SK-N-SH treated with all-trans-retinoic acid at 6 μM for 48 hours (cell line): ENCODE results near the gene CACNA1C.

Experiments
- OSR1 ChIP-seq: fragments of 250-450 bp; sonication (Bioruptor Pico); IDR thresholded peaks from 2 replicates; pipeline ENCODE4 v1.8.0; 2022; ENCODE audit warnings: moderate library complexity, mild to moderate bottlenecking, inconsistent platforms
- TF ChIP-seq, protein P1 (sequence below): fragments of 250-450 bp; sonication (Bioruptor Pico); IDR thresholded peaks from 2 replicates; pipeline ENCODE4 v1.8.0; 2020; ENCODE audit warnings: mild to moderate bottlenecking, moderate library complexity, borderline replicate concordance

DNA sequence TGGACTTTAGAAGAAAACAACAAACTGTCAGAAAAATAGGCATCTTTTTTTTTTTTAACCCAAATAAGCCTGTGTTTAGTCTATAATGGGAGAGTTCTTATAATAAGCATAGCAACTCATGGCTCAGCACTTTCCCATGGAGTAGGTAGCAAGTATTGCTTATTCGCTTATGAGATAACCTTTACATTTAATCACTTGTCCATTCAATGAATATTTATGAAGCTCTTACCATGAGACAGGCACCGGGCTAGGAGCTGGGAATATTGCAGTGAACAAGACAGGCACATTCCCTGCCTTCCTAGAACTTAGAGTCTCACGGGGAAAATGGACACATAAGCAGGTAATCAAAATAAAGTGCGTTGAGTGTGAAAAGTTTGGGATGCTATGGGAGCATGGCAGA, 38.6 kb upstream of the CACNA1C start:
- TF ChIP-seq OSR1 (CRISPR knock-in tag), result no peak
- TF ChIP-seq, protein P1, sequence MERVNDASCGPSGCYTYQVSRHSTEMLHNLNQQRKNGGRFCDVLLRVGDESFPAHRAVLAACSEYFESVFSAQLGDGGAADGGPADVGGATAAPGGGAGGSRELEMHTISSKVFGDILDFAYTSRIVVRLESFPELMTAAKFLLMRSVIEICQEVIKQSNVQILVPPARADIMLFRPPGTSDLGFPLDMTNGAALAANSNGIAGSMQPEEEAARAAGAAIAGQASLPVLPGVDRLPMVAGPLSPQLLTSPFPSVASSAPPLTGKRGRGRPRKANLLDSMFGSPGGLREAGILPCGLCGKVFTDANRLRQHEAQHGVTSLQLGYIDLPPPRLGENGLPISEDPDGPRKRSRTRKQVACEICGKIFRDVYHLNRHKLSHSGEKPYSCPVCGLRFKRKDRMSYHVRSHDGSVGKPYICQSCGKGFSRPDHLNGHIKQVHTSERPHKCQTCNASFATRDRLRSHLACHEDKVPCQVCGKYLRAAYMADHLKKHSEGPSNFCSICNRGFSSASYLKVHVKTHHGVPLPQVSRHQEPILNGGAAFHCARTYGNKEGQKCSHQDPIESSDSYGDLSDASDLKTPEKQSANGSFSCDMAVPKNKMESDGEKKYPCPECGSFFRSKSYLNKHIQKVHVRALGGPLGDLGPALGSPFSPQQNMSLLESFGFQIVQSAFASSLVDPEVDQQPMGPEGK (CRISPR knock-in tag), result no peak
